Measurements from ENCODE around the gene ADD1.
"Not testable (repeated sequence)": the region's sequence is repeated elsewhere in the genome, so short reads cannot be mapped to it uniquely, and the experiment has no call there.

ADD1 gene

DNA sequence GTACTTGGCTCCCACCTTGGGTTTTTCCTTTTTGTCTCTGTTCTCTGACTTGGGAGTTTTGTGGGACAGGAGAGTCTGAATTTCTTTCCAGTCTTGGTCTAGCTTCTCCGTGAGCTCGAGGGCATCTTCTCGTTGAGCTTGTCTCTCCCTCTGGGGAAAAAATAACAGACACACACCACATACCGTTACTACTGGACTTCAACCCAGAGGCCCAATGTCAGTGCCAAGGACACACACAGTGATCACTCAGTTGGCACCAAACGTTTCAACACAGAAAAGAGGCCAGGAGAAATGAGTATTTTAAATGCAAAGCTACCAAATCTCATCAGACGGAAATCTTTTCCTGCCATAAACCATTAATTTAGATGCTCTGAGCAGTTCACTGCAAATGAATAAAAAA, 109.9 kb downstream of the ADD1 start:
- TF ChIP-seq, protein P1, sequence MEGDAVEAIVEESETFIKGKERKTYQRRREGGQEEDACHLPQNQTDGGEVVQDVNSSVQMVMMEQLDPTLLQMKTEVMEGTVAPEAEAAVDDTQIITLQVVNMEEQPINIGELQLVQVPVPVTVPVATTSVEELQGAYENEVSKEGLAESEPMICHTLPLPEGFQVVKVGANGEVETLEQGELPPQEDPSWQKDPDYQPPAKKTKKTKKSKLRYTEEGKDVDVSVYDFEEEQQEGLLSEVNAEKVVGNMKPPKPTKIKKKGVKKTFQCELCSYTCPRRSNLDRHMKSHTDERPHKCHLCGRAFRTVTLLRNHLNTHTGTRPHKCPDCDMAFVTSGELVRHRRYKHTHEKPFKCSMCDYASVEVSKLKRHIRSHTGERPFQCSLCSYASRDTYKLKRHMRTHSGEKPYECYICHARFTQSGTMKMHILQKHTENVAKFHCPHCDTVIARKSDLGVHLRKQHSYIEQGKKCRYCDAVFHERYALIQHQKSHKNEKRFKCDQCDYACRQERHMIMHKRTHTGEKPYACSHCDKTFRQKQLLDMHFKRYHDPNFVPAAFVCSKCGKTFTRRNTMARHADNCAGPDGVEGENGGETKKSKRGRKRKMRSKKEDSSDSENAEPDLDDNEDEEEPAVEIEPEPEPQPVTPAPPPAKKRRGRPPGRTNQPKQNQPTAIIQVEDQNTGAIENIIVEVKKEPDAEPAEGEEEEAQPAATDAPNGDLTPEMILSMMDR (IDR thresholded peaks at IDR 0.05; ENCODE audit: control extremely low read depth, extremely low read depth, low read depth, missing control alignments) = no peak
- CTCF ChIA-PET = interaction anchor here (0.9 to 2.2 kb wide), 9 partner anchors 10 to 88 kb away, joined by 3 to 27 read pairs (median 8); partner anchors contain the start of genes GRK4 and NOP14
- POLR2A ChIA-PET = interaction anchor here (0.5 to 2.1 kb wide), 3 partner anchors 10 to 98 kb away, joined by 4 to 19 read pairs (median 6); partner anchors contain the start of genes GRK4 and NOP14
- DNase-seq (ENCODE audit: extremely low spot score) = no peak

DNA sequence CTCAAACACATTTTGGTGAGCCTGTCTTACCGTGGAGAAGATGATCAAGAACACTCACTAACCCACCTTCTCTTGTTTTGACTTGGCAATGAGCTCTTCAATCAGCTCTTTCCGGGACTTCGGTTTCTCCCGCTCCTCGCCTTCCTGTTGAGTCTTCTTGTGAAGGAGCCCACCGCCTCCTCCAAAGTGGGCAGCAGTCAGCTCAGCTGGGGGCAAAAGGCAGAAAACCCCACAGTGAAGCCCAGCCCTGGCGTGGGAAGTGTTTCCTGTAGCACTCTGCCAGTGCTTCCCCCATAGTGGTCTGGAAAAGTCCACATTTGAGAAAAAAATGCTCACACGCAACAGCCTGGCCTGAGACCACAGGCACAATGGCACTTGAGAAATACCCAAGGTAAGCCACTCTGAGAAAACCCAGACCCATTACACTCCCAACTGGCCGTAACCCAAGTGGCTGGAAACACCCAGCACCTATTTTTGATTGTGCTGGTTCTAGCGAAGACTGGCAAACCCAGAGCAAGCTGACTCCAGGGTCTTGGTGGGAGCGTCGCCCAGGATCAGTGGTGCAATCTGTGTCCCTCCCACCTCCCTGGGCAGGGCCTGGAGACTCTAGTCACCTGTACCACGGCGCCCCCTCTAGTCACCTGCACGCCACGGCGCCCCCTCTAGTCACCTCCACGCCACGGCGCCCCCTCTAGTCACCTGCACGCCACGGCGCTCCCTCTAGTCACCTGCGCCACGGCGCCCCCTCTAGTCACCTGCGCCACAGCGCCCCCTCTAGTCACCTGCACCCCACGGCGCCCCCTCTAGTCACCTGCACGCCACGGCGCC, 110.9 kb downstream of the ADD1 start:
- DNase-seq (ENCODE audit: extremely low spot score) = peak; percentile 62
- TF ChIP-seq, protein P1 (IDR thresholded peaks at IDR 0.05; ENCODE audit: control extremely low read depth, extremely low read depth, low read depth, missing control alignments) = peak; percentile 32
- ChIA-PET CTCF (interaction anchor here (0.6 to 2.2 kb wide), 18 partner anchors 9 to 194 kb away, joined by 3 to 27 read pairs (median 4); partner anchors contain the start of genes GRK4 and NOP14), POLR2A (interaction anchor here (2.0 to 2.1 kb wide), 2 partner anchors 9 to 18 kb away, joined by 6 to 19 read pairs; partner anchors contain the start of genes GRK4 and NOP14)

DNA sequence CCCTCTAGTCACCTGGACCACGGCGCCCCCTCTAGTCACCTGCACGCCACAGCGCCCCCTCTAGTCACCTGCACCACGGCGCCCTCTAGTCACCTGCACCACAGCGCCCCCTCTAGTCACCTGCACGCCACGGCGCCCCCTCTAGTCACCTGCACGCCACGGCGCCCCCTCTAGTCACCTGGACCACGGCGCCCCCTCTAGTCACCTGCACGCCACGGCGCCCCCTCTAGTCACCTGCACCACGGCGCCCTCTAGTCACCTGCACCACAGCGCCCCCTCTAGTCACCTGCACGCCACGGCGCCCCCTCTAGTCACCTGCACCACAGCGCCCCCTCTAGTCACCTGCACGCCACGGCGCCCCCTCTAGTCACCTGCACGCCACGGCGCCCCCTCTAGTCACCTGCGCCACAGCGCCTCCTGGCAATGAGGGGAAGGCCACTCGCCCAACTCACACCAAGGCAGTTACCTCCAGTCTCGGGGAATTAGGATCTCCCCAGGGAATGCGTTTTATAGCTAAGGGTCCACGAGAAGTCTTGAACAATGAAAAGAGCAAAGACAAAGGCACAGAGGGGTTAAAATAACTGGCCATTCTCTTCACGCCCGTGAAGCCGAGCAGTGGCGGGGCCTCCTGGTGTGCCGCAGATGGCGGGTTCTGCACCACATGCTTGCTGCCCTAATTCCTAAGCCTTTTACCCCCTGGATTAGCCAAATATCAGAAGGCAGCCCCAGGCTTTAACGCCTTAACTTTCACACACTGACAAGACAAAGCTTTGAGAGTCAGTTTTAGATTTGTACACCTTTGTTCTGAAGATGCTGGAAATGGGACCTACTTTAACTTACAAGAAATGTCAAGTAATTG, 111.8 kb downstream of the ADD1 start:
- POLR2A ChIA-PET; DNase-seq (ENCODE audit: extremely low spot score): not testable (repeated sequence)
- CTCF ChIA-PET = interaction anchor here (0.7 to 2.2 kb wide), 18 partner anchors 8 to 264 kb away, joined by 3 to 23 read pairs (median 3); partner anchors contain the start of genes GRK4 and NOP14

DNA sequence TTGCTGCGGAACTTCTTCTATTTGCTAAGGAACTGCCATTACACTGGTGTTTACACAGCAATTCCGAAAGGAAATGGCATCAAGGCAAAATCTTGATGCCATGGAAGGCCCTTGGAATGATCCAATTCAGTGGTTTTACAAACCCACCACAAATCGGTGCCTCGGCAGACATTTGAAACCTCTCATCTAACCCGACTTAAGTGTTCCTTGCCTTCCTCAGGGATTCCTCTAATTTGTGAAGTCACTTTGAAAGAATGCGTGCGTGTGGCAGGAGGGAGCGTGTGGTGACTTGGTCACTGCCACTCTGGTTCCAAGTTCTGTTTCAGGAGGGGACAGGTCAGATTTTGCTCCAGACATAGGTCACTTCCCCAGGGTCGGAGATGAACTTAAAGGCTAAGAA, 114.8 kb downstream of the ADD1 start:
- TF ChIP-seq, protein P1 (IDR thresholded peaks at IDR 0.05; ENCODE audit: control extremely low read depth, extremely low read depth, low read depth, missing control alignments) = no peak
- CTCF ChIA-PET = interaction anchor here (0.8 to 1.9 kb wide), 4 partner anchors 10 to 194 kb away, joined by 3 to 5 read pairs (median 3); no protein-coding TSS in a partner anchor
- DNase-seq (ENCODE audit: extremely low spot score) = no peak
- POLR2A ChIA-PET = no interaction called here

DNA sequence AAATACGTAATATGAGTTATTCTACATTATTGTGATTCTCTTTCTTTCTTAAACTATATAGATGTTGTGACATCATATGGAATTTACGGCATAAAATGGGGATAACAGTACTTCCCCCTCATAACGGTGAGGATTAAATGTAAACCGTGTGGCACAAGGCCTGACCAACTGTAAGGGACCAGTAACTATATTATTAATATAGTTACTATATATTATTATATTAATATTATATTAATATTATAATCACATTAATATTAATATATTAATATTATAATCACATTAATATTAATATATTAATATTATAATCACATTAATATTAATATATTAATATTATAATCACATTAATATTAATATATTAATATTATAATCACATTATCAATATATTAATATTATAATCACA, 116.8 kb downstream of the ADD1 start:
- DNase-seq (ENCODE audit: extremely low spot score); CTCF ChIA-PET: not testable (repeated sequence)
- POLR2A ChIA-PET = interaction anchor here (1.3 kb wide), 1 partner anchor 24 kb away, joined by 5 read pairs; no protein-coding TSS in a partner anchor

DNA sequence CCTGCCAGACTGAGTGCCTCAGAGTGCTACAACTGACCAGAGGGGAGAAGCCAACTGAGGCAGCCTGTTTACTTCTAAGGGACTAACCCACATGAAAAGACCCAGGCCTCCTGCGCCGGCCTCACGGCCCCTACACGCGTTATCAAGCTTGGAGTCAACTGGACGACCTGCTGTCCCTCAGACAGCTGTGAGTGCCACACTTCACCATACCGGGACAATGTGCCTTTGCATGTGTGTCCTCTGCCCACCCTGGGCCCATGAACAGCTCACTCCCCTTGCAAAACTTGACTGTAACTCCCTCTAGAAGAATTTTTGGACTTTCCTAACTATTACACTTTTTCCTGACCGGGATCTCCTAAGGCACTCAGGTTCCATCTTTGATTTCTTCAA, 117.8 kb downstream of the ADD1 start:
- no peak for DNase-seq (ENCODE audit: extremely low spot score)
- POLR2A ChIA-PET = interaction anchor here (0.6 to 1.5 kb wide), 2 partner anchors 10 to 25 kb away, joined by 3 to 10 read pairs; no protein-coding TSS in a partner anchor
- TF ChIP-seq, protein P1 (IDR thresholded peaks at IDR 0.05; ENCODE audit: control extremely low read depth, extremely low read depth, low read depth, missing control alignments) = no peak
- CTCF ChIA-PET = interaction anchor here (0.8 to 8.1 kb wide), 8 partner anchors 10 to 216 kb away, joined by 3 to 84 read pairs (median 4); no protein-coding TSS in a partner anchor

DNA sequence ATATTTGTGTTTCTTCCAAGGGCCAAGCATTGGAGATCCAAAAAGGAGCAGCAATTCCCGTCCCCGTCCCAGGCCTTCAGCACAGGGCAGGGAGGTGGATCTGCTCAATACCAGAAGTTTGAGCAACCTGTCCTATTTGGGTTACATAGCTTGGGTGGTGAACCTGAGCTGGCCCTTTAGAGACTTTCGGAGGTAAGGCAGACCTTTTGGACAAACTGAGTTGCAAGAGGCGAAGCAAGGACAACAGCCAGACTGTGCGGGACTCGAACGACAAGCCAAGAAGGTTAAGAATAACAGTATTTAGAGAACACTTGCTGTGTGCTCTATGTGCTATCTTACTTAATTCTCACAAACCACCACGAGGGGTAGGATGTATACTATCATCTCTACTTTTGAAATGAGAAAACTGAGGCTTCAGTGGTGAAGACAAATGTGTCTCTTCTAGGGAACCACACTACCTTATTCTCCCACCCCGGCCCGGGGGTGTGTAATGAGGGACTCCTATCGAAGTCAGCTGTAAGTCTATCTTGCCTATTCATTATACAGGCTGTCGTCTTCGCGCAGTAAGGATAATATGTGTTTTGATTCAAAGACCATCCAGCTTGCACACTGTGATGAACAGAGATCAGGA, 118.3 kb downstream of the ADD1 start:
- TF ChIP-seq, protein P1 (IDR thresholded peaks at IDR 0.05; ENCODE audit: control extremely low read depth, extremely low read depth, low read depth, missing control alignments) = peak; percentile 9
- ChIA-PET POLR2A (interaction anchor here (1.5 kb wide), 1 partner anchor 26 kb away, joined by 10 read pairs; no protein-coding TSS in a partner anchor), CTCF (interaction anchor here (0.7 to 8.1 kb wide), 12 partner anchors 8 to 216 kb away, joined by 3 to 84 read pairs (median 4); no protein-coding TSS in a partner anchor)
- no peak for DNase-seq (ENCODE audit: extremely low spot score)

Data from GM10248 (cell line).